ENCODE measurements around the gene DNAL1. TPM values are rescaled to one million over a fixed set of nuclear protein-coding genes. Genes with fewer than 3 reads are reported as not detected.

Gene DNAL1
- total RNA-seq, 1 donor from 2014 or later: 7.7 TPM

GRCh38 chr14:73667854-73668253, 23.1 kb downstream of the DNAL1 start:
- intact Hi-C loops (cut with micrococcal nuclease): no loop called here
- ChIA-PET POLR2A (no interaction called here), CTCF (no interaction called here)
- DNase-seq: no peak
- Mint-ChIP-seq H3K27me3 (no peaks in the 10 kb centered on the region), H3K4me3 (no peak overlapping the region), H3K4me1 (no peaks in the 10 kb centered on the region), H3K9me3 (no peaks in the 10 kb centered on the region), H3K36me3 (ENCODE audit: low read depth) (peaks cover 3% of the 10 kb centered on the region), H3K27ac (no peak overlapping the region)
- no peak for ATAC-seq (ENCODE audit: low read depth)
- TF ChIP-seq, protein P1, sequence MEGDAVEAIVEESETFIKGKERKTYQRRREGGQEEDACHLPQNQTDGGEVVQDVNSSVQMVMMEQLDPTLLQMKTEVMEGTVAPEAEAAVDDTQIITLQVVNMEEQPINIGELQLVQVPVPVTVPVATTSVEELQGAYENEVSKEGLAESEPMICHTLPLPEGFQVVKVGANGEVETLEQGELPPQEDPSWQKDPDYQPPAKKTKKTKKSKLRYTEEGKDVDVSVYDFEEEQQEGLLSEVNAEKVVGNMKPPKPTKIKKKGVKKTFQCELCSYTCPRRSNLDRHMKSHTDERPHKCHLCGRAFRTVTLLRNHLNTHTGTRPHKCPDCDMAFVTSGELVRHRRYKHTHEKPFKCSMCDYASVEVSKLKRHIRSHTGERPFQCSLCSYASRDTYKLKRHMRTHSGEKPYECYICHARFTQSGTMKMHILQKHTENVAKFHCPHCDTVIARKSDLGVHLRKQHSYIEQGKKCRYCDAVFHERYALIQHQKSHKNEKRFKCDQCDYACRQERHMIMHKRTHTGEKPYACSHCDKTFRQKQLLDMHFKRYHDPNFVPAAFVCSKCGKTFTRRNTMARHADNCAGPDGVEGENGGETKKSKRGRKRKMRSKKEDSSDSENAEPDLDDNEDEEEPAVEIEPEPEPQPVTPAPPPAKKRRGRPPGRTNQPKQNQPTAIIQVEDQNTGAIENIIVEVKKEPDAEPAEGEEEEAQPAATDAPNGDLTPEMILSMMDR (IDR thresholded peaks at IDR 0.05): no peak

DNA sequence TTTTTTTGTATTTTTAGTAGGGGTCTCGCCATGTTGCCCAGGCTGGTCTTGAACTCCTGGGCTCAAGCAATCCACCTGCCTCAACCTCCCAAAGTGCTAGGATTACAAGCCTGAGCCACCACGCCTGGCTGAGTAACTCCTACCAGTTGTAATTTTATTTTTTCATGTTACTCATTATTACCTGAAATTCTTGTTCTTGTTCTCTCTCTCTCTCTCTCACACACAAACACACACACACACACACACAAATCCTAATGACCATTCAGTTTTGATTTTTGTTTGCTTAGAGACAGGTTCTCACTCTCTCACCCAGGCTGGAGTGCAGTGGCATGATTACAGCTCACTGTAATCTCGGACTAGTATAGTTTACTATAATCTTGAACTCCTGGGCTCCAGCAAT, 30.2 kb downstream of the DNAL1 start:
- no peak for ATAC-seq (ENCODE audit: low read depth)
- no peak for DNase-seq
- intact Hi-C loops (cut with micrococcal nuclease): no loop called here
- TF ChIP-seq, protein P1 (IDR thresholded peaks at IDR 0.05): no peak
- no peak overlapping the region for H3K4me3 Mint-ChIP-seq
- H3K36me3 Mint-ChIP-seq (ENCODE audit: low read depth): peaks cover 2% of the 10 kb centered on the region
- no peaks in the 10 kb centered on the region for H3K4me1 Mint-ChIP-seq
- no peaks in the 10 kb centered on the region for H3K9me3 Mint-ChIP-seq
- ChIA-PET CTCF (no interaction called here), POLR2A (no interaction called here)
- H3K27me3 Mint-ChIP-seq: no peaks in the 10 kb centered on the region
- H3K27ac Mint-ChIP-seq: no peak overlapping the region

DNA sequence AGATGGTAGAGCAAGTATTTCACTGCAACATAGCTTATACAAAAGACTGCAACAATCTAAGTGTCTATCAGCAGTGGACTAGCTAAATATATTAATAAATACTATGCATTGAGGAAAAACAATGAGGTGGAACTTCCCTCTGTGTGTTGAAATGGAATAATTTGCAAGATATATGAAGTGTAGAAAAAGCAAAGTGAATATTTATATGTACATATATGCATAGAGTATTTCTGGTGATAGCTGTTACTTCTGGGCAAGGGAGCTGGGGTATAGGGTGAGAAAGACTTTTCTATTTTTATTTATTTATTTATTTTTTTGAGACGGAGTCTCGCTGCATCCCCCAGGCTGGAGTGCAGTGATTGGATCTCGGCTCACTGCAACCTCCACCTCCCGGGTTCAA, 33.9 kb downstream of the DNAL1 start:
- DNase-seq (no peak), ATAC-seq (ENCODE audit: low read depth) (no peak)
- intact Hi-C loops (cut with micrococcal nuclease): no loop called here
- H3K36me3 Mint-ChIP-seq (ENCODE audit: low read depth): no peaks in the 10 kb centered on the region
- TF ChIP-seq, protein P1 (IDR thresholded peaks at IDR 0.05): no peak
- H3K4me1 Mint-ChIP-seq: no peaks in the 10 kb centered on the region
- ChIA-PET POLR2A (no interaction called here), CTCF (no interaction called here)
- H3K4me3 Mint-ChIP-seq: no peak overlapping the region
- H3K27ac Mint-ChIP-seq: no peak overlapping the region
- H3K9me3 Mint-ChIP-seq: no peaks in the 10 kb centered on the region
- H3K27me3 Mint-ChIP-seq: no peaks in the 10 kb centered on the region

DNA sequence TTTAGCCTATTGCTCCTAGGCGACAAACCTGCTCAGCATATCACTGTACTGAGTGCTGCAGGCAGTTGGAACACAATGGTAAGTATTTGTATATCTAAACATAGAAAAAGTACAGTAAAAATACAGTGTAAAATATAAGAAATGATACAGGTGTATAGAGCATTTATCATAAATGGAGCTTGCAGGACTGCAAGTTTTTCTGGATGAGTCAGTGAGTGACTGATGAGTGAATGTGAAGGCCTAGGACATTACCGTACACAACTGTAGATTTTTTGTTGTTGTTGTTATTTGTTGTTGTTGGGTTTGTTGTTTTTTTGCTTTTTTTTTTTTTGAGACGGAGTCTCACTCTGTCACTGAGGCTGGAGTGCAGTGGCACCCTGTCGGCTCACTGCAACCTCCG, 36.0 kb downstream of the DNAL1 start:
- Mint-ChIP-seq H3K27ac (no peak overlapping the region), H3K4me1 (no peaks in the 10 kb centered on the region), H3K9me3 (no peaks in the 10 kb centered on the region), H3K27me3 (no peaks in the 10 kb centered on the region), H3K4me3 (no peak overlapping the region), H3K36me3 (ENCODE audit: low read depth) (peaks cover 1% of the 10 kb centered on the region)
- ChIA-PET POLR2A (no interaction called here), CTCF (no interaction called here)
- ATAC-seq (ENCODE audit: low read depth) (no peak), DNase-seq (no peak)
- TF ChIP-seq, protein P1 (IDR thresholded peaks at IDR 0.05): no peak
- intact Hi-C loops (cut with micrococcal nuclease): no loop called here

DNA sequence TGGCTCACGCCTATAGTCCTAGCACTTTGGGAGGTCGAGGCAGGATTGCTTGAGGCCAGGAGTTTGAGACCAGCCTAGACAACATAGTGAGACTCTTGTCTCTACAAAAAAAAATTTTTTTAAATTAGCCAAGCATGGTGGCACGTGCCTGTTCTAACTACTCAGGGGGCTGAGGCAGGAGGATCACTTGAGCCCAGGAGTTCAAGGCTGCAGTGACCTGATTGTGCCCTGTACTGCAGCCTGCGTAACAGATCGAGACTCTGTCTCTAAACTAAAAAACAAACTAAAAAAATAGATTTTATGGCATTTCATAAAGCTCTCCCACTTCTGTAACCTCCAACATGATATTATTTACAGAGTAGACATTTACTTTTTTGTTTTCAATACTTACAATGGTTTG, 39.8 kb downstream of the DNAL1 start:
- no peaks in the 10 kb centered on the region for H3K27me3 Mint-ChIP-seq
- H3K27ac Mint-ChIP-seq: no peak overlapping the region
- ChIA-PET CTCF (no interaction called here), POLR2A (no interaction called here)
- intact Hi-C loops (cut with micrococcal nuclease): no loop called here
- H3K4me1 Mint-ChIP-seq: no peaks in the 10 kb centered on the region
- DNase-seq: no peak
- no peaks in the 10 kb centered on the region for H3K9me3 Mint-ChIP-seq
- H3K36me3 Mint-ChIP-seq (ENCODE audit: low read depth): peaks cover 8% of the 10 kb centered on the region
- no peak overlapping the region for H3K4me3 Mint-ChIP-seq
- ATAC-seq (ENCODE audit: low read depth): no peak
- TF ChIP-seq, protein P1 (IDR thresholded peaks at IDR 0.05): no peak

Measured in activated B cell treated with CpG ODN at 0.5 μM for 24 hours (primary cell).